EL (cell line): ENCODE results near the gene GLYATL3.
"Not testable (repeated sequence)": the region's sequence is repeated elsewhere in the genome, so short reads cannot be mapped to it uniquely, and the experiment has no call there.

Source experiments
- DNase-seq: peaks from one replicate; pipeline ENCODE4 v3.0.0-alpha.2; 2016

The GLYATL3 gene

DNA sequence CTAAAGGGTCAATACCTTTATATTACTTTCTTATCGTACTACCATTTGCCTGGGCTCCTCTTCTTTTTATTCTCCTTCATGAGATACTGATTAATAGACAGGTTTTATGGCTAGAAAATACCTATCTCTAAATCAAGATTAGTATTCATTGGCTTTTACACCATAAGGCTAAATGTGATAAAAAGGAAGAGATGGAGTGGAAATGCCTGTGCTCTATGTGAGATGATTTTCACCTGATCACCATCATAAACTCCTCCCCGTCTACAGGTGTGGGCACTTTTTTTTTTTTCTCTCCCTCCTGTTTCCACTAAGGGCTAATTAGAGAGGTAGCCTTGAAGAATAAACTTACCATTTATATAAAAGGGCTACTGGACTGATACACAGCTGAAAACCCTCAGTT is at the start of gene GLYATL3:
GLYATL3 (plus strand) TSS at position 301 of the 400 bp plus-strand sequence. CDS start 12,068 bp downstream, outside the sequence.
- DNase-seq: no peak

DNA sequence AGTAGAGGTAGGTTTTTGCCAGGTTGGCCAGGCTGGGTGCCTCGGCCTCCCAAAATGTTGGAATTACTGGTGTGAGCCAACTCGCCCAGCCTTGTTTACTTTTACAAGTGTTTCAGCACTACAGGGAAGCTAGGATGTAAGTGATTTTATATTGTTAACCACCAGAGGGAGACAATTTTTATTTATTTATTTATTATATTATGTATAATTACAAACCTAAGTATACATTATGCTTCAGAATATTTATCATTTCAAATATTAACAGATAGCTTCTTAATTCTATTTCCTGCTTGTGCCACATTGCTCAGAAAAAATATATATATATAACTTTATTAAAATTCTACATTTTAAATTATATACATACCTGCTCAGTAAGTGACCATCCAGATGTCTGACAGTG is 46.5 kb upstream of the GLYATL3 start:
- no peak for DNase-seq

DNA sequence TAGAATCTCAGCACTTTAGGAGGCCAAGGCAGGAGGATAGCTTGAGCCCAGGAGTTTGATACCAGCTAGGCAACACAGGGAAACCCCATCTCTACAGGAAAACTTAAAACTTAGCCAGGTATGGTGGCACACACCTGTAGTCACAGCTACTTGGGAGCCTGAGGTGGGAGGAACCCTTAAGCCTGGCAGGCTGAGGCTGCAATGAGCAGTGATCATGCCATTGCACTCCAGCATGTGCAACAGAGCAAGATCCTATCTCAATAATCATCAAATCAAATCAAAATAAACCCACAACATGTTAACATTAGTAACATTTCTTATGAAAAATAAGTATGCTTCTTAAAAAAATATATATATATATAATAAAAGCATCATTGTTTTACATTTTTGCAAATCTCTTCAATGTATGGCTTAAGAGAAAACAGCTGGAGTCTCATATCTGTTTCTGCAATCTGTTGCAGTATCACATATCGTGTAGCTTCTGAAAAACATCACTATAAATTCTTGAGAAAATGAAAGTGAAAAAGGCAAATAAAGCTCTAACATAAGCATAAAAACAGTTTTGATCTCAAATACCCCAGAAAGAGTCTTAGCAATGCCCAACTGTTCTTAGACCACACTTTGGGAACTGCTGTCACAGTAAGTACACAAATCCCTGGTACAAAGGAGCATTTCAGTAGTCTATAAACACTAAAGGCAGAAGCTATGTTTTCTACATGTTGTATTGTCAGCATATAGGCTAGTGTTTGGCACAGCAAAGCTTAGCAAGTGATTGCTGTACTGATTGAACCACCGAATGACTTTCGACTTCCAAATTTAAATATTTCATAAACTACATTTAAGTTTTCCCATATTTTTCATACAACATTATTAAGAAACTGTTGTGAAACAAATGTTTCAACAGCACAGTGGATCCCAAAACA is 44.7 kb upstream of the GLYATL3 start:
- no peak for DNase-seq

DNA sequence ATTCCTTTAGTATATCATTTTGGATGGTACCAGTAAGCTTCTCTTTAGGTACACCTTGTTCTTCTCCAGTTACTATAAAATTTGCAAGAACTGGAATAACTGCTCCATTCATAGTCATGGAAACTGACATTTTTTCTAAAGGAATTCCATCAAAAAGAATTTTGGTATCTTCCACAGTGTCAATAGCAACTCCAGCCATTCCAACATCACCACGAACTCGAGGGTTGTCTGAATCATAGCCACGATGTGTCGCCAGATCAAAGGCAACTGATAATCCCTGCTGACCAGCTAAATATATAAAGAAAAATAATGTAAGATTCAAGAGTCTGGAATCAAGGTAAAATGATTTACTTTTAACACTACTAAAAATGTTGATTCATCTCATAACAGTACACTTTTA is 42.0 kb upstream of the GLYATL3 start:
- peak; percentile 35 for DNase-seq

DNA sequence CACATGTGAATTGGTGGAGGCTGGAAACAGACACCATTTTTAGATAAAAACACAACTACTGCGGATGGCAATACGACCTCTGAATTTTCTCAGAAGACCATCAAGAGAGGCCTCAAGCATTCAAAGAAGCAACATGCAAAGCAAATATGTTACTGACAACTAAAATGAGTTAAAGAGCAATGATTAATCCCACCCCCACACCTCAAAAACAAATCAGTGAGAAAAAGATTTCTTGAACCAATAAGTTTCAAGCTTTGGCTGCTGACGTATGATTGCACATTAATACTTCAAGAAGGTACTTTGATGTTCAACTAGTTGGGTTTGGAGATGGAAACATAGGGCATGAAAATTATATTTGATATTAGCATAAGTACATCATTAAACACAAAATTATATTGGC is 37.7 kb upstream of the GLYATL3 start:
- DNase-seq: peak; percentile 2

DNA sequence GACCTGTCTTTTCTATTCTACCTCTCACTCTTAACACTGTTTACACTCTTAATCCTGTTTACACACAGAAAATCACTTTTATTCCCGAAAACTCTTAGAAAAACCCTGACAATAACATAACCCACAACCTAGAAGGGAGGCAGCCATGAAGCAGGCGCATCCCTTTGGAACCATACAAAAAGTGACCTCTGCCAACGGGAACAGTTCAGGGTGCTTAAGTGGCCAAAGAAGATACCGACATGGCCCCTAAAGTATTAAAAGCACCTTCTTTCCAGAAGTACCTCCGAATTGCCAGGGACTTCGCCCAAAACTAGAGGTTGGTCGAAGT is 37.2 kb upstream of the GLYATL3 start:
- peak; percentile 3 for DNase-seq

DNA sequence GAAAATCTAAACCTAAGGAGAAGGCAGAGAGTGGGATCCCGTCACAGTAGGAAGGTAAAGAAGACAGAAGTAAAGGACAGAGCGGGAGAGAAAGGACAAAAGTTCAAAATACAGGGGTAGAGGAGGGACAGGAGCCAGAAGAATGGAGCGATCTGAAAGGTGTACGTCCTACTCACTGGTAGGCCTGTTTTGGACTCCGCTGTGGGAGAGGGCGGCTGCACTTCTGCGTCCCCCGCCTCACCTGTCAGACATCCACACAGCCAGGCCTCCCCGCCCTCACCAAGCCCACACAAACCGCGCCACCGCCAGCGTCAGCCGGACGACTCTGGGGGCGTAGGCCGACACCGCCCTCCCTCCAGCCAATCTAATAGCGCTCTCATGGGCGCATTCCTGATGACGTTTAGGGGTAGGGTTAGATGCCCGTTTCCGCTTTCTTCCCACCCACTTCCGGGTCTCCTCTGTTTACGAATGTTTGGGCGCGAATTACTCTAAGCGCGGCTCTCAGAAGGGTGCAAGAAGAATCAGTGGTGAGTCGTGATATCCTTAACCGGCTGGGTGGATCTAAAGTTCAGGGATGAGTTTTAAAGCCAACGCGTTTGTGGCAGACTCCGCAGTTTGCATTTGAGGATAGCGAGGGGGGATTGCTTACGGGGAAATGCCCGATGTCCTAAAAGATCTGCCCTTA is 36.7 kb upstream of the GLYATL3 start, which contains the start of the genes CENPQ and MMUT:
CENPQ (plus strand) TSS at position 444 of the 685 bp plus-strand sequence. CDS start 6,807 bp downstream, outside the sequence.
MMUT (minus strand) TSS at position 327 of the 685 bp plus-strand sequence. CDS start 3,787 bp downstream, outside the sequence.
- DNase-seq: peak; percentile 96

DNA sequence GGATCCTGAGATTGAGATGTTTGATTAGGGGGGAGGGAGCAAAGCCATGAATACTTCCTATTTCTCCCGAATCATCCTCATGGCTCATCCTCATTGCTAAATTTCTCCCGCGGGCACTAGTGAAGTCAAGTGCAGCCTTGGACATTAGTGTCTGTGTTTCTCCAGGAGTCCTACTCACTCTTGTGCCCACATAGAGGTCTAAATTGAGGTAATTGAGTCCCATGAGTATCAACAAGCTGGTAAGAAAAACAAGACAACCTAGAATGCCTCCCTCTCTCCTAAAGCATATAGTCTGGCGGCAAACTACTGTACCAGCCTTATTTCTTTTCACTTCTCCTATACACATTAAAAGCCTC is 36.1 kb upstream of the GLYATL3 start:
- no peak for DNase-seq

DNA sequence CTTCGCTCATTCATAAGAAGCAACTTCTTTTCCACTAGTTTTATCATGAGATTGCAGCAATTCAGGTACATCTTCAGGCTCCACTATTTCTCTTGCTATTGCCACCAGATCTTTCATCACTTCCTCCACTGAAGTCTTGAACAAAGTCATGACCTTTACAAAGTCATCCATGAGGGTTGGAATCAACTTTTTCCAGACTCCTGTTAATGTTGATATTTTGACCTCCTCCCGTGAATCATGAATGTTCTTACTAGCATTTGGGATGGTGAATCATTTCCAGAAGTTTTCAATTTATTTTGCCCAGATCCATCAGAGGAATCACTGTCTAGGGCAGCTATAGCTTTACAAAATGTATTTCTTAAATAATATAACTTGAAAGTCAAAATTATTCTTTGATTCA is 35.0 kb upstream of the GLYATL3 start:
- DNase-seq: peak; percentile 19

DNA sequence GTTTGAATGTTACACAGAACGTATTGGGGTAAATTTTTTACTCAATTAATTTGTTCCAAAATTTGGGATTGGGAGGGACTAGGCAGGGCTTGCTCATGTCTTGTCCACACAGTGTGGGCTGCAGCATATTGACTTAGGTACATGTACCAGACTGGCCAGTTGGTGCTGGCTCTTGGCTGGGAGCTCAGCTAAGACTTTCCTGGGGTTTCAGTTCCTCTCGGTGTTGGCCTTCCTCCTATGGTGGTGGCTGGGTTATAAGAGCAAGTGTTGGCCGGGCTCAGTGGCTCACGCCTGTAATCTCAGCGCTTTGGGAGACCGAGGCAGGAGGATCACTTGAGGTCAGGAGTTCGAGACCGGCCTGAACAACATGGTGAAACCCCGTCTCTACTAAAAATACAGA is 31.7 kb upstream of the GLYATL3 start:
- no peak for DNase-seq

DNA sequence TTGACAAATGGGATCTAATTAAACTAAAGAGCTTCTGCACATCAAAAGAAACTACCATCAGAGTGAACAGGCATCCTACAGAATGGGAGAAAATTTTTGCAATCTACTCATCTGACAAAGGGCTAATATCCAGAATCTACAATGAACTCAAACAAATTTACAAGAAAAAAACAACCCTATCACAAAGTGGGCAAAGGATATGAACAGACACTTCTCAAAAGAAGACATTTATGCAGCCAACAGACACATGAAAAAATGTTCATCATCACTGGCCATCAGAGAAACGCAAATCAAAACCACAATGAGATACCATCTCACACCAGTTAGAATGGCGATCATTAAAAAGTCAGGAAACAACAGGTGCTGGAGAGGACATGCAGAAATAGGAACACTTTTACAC is 23.2 kb upstream of the GLYATL3 start:
- not testable (repeated sequence) for DNase-seq

DNA sequence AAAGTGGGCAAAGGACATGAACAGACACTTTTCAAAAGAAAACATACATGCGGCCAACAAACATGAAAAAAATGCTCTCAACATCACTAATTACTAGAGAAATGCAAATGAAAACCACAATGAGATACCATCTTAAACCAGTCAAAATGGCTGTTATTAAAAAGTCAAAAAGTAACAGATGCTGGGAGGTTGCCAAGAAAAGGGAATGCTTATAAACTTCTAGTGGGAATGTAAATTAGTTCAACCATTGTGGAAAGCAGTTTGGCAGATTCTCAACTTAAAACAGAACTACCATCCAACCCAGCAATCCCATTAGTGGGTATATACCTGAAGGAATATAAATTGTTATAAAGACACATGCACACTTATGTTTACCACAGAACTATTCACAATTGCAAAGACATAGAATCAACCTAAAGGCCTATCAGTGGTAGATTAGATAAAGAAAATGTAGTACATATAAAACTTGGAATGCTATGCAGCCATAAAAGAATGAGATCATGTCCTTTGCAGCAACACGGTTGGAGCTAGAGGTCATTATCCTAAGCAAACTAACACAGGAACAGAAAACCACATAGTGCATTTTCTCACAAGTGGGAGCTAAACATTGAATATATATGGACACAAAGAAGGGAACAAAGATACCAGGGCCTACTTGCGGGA is 20.3 kb upstream of the GLYATL3 start:
- peak; percentile 43 for DNase-seq

DNA sequence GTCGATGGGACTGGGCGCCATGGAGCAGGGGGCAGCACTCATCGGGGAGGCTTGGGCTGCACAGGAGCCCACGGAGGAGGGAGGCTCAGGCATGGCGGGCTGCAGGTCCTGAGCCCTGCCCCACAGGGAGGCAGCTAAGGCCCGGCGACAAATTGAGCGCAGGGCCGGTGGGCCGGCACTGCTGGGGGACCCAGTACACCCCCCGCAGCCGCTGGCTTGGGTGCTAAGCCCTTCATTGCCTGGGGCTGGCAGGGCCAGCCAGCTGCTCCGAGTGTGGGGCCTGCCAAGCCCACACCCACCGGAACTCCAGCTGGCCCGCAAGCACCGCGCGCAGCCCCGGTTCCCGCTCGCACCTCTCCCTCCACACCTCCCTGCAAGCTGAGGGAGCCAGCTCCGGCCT is 17.9 kb upstream of the GLYATL3 start:
- not testable (repeated sequence) for DNase-seq

DNA sequence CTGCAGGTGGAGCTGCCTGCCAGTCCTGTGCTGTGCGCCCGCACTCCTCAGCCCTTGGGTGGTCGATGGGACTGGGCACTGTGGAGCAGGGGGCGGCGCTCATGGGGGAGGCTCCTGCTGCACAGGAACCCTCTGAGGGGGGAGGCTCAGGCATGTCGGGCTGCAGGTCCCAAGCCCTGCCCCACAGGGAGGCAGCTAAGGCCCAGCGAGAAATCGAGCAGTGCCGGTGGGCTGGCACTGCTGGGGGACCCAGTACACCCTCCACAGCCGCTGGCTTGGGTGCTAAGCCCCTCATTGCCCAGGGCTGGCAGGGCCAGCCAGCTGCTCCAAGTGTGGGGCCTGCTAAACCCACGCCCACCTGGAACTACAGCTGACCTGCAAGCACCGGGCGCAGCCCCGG is 16.3 kb upstream of the GLYATL3 start:
- DNase-seq: not testable (repeated sequence)

DNA sequence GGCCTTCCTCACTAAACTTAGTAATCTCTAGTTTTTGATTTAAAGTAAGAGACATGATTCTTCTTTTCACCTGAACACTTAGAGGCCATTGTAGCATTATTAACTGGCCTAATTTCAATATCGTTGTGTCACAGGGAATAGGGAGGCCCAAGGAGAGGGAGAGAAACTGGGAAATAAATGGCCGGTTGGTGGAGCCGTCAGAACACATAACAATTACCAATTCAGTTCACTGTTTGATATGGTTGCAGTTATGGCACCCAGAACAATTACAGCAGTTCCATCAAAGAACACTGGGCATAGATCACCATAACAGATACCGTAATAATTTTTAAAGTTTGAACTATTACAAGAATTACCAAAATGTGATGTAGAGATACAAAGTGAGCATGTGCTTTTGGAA is 9.1 kb upstream of the GLYATL3 start:
- no peak for DNase-seq

DNA sequence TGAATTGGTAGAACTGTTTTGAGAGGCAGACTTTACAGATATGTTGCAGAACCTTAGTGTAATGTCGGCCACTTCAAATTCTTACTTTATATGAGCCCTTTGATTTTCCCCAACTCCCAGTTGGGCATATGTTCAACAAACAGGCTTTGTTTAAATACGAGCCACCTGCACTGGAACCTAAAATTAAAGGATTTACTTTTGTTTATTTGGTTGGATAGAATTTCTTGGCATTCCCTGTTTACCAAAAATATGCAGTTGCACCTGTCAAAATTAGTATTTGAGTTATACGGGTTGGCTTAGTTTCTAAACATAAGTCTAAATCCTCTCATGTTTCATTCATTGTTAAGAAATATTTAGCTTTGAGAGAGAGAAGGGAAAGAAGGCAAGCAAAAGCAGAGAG is 2.4 kb upstream of the GLYATL3 start:
- DNase-seq: no peak

DNA sequence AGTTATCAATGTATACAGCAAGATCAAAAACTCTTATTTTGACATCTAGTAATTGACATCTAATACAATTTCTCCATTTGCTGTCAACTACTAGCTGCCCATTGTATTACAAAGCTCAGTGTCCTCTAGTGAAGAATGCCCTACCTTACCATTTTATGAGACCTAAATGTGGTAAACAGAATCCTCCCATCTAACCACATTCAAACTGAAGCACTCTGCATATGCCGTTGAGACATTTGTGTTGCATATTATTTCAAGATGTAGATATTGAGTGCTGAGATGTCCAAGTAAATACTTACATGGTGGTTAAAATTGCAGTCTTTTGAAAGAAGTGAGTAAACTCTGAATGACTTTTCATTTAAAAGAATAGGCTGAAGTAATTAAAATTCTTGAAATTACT is 597 bp upstream of the GLYATL3 start:
- no peak for DNase-seq

DNA sequence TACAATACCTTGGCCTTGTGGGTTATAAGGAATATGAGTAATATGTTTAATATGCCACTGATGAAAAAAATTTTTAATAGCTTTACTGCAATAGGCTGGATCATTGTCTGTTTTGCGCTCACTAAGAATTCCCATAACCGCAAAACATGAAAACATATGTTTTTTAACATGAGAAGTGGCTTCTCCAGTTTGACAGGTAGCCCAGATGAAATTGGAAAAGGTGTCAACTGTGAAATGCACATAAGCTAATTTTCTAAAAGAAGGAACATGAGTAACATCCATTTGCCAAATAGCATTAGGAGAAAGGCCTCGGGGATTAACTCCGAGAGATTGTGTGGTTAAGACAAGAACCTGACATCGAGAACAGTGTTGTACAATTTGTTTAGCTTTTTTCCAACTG is 4.9 kb downstream of the GLYATL3 start:
- no peak for DNase-seq

DNA sequence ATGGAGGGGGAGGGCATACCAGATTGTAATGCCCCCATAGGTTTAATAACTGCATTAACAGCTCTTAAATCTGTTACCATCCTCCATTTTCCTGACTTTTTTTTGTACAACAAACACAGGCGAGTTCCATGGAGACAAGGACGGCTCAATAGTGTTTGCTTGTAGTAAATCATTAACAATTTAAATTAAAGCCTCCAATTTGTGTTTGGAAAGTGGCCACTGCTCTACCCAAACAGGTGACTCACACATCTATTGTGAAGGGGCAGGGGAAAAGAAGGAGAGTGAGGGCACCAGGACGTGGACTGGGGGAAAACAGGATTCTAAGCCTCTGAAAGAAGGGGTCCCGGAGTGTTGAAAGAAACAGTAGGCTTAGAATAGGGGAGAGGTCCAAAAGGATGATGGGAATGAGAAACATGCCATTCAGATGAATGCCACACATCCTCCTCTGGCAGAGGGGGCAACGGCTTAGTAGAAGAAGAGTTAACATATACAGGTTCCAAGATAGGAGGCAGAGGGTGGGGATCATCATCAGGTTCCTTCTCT is 6.9 kb downstream of the GLYATL3 start:
- DNase-seq: no peak

DNA sequence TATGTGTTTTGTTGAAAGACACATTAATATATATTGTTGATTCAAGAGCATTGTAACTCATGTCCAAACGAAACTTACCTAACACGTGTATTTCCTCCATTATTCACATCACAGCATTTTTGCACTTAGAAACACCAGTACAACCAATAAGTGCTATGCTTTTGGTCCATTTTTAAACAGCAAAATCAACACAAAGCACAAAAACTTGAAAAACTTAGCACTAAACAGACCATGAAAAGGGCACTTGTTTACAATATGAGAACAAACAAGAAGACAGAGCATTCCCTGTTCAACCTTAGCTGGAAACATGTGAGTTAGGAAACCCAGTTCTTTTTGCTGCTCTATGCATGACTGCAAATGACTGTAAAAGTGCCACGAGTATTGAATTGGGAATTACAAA is 9.6 kb downstream of the GLYATL3 start:
- DNase-seq: no peak

DNA sequence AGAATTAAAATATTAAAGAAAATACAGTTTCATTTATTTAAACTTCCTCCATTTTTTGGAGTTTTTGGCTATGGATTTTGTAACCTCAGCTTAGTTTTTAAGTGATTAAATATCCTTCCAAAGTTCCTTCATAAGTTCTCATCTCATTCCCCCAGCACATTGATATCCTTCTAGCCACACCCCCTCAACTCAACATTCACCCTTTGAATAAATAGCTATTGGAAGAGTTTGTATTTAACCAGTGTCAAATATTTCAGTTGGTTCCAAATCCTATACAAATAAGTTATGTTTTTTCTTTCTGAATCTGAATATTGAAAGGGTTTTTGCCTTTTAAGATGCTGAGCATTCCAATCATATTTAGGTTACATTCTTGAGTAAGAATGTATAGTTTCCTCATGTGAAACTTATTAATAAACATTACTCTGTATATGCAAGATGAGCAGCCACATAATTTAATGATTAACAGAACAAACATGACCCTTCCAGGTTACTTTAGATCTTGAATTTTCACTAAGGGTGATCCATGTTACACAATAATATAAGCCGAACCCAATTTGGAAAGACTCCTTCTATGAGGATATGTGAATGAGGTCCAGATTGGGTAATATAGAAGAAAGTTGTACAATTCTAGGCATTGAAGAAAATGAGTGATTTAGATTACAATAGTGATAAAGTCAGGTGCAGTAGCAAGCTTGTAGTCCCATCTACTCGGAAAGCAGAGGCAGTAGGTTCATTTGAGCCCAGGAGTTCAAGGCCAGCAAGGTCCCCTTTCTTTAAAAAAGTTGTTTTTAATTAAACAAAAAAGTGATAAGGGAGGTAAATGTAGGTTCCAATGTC is 13.6 kb downstream of the GLYATL3 start:
- peak; percentile 51 for DNase-seq
